GM21619 (cell line): ENCODE measurements around the gene CDHR4.
"Not testable (repeated sequence)": the region's sequence is repeated elsewhere in the genome, so short reads cannot be mapped to it uniquely, and the experiment has no call there.

Experiments used
- ATAC-seq: cut with Tn5 transposase; IDR thresholded peaks from one replicate; pipeline ENCODE4 v1.9.1; 2021; ENCODE audit not compliant: unreplicated experiment

Gene CDHR4

DNA sequence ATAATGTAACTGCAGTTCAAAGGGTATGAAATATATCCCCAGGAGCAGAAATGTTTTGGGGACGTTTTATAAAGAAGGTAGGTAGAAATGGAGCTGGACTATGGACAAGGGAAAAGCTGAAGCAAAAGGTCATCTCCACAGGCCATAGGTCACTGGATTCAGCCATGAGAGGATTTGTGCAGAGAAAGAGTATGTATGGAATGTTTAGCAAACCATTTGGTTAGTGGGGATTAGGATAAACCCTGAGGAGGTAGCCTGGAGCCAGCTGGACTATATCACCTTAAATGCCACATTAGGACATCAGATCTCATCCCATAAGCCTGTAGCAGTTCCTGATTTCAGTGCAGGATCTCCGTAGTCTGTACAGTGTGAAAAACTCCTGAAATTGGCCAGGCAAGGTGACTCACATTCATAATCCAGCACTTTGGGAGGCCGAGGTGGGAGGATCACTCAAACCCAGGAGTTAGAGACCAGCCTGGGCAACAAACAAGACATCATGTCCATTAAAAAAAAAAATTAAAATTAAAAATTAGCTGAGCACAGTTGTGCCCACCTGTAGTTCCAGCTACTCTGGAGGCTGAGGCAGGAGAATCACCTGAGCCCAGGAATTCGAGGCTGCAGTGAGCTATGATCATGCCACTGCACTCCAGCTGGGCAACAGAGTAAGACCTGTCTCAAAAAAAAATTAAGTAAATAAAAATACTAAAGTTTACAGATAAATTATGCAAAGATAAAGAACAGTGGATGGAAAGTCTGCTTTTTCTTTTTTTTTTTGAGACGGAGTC, 18.1 kb downstream of the CDHR4 start:
- no peak for ATAC-seq

GRCh38 chr3:49780975-49781365, 18.7 kb downstream of the CDHR4 start:
- not testable (repeated sequence) for ATAC-seq

DNA sequence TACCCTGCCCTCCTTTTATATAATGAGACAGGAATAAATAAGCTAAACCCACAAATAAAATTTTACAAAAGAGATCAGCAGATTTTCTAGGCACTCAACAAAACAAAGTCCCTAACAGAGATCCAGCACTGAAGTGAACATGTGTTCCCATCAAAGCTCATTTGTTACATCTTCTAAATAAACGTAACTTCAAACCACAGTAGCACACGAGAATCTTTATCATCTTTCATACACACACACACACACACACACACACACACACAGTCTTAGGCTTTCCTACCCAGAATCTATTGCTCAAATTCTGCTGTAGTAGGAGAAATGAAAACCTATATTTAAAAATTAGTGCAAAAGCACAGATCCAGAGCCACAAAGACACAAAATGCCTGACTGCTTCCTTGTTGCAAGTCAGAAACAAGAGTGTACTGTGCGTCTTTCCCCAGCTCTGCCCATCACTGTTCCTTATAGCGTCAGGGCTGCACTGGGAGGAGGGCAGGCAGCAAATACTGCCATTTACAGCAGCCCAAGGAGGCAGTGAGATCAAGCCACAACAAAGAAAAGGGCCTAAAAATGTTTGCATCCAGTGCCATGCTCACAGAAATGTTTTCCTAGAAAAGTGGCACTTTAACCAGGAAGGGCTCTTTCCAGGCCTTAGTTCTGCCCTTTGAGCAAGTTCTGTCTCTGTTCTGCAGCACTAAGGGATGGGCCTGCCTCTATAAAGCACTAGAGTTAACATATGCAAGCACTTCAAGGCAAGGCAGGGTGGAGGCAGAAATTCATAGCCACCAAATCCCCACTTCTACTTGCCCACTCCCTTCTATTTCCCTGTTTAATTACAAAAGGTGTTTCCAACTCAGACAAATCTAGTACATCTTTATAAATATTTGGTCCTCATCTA, 19.3 kb downstream of the CDHR4 start:
- no peak for ATAC-seq

DNA sequence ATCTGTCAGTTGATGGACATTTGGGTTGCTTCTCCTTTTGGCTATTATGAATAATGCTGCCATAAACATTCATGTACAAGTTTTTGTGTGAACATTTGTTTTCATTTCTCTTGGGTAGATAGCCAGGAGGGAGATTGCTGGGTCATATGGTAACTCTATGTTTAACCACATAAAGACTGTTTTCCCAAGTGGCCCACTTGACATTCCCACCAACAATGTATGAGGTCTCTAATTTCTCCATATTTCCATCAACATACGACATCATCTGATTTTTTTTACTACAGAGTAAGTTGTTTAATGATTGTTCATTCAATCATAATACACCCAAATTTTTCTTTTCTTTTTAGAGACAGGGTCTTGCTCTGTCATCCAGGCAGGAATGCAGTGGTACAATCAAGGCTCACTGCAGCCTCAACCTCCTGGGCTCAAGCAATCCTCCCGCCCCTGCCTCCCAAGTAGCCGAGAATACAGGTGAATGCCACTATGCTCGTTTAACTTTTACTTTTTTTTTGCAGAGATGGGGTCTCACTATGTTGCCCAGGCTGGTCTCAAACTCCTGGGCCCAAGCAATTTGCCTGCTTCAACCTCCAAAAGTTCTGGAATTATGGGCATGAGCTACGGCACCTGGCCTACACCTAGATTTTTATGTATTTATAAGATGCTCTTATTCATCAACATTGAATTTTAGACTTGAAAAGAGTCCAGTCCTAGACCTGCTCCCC, 20.2 kb downstream of the CDHR4 start:
- no peak for ATAC-seq

DNA sequence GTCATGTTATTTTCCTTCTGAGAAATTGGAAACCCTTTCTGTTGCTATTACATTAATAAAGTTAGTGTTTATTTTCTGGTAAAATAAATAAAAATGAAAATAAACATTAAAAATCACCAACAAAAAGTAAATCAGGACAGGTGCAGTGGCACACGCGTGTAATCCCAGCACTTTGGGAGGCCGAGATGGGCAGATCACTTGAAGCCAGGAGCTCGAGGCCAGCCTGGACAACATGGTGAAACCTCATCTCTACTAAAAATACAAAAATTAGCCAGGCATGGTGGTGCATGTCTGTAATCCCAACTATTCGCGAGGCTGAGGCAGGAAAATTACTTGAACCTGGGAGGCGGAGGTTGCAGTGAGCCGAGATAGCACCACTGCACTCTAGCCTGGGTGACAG, 23.6 kb downstream of the CDHR4 start:
- ATAC-seq: not testable (repeated sequence)

GRCh38 chr3:49775538-49775937, 24.1 kb downstream of the CDHR4 start:
- no peak for ATAC-seq

GRCh38 chr3:49772703-49773102, 27.0 kb downstream of the CDHR4 start:
- ATAC-seq: no peak

DNA sequence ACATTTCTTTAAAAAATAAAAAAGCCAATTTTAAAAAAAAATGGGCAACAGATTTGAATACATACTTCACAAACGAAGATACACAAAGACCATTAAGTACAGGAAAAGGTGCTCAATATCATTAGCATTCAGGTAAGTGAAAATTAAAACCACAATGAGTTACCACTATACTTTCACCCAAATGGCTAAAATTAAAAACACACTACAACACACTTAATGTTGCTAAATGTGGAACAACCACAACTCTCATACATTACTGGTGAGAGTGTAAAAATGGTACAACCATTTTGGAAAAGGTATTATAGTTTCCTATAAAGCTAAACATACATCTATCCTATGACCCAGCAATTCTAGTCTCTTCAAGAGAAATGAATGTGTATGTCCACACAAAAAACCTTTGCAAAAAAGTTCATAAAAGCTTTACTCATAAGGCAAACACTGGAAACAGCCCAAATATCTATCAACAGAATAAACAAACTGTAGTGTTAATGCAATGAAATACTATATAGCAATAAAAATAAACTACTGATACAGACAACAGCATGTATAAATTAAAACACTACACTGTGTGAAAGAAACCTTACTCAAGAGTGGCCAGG, 28.2 kb downstream of the CDHR4 start:
- ATAC-seq: no peak

GRCh38 chr3:49769926-49770325, 29.7 kb downstream of the CDHR4 start:
- ATAC-seq: no peak

DNA sequence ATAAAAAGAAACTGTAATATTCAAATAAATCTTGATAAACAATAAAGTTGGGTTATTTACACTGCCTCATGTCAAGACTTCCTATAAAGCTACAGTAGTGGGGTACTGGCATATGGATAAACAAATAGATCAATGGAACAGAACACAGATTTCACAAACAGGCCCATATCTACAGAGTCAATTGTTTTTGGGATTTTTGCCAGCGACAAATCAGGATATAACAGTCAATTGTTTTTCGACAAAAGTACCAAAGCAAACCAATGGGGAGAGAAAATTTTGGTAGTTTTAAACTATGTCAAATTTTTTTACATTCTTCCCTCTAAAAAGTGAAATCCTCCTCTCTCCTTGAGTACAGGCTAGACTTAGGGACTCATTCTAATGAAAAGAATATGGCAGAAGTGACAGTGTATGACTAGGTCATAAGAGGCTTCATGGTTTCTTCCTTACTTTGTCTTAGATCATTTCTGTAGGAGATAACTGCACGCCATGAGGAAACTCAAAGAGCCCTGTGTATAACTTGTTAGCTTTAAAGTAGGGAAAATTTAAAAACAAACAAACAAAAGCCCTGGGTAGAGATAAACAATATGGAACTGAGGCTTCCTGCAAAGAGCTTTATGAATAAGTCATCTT, 30.3 kb downstream of the CDHR4 start:
- ATAC-seq: no peak

DNA sequence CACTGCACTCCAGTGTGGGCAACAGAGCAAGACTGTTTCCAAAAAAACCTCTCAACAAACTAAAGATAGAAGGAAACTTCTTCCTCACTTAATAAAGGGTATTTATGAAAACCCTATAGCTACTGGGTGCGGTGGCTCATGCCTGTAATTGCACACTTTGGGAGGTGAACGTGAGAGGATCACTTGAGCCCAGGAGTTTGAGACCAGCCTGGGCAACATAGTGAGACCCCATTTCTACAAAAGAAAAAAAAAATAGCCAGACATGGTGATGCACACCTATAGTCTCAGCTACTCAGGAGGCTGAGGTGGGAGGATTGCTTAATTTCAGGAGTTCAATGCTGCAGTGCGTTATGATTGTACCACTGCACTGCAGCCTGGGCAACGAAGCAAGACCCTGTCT, 35.7 kb downstream of the CDHR4 start:
- no peak for ATAC-seq

- no peak for ATAC-seq
These were observed 38.0 kb downstream of the CDHR4 start for GRCh38 chr3:49761661-49762060.

DNA sequence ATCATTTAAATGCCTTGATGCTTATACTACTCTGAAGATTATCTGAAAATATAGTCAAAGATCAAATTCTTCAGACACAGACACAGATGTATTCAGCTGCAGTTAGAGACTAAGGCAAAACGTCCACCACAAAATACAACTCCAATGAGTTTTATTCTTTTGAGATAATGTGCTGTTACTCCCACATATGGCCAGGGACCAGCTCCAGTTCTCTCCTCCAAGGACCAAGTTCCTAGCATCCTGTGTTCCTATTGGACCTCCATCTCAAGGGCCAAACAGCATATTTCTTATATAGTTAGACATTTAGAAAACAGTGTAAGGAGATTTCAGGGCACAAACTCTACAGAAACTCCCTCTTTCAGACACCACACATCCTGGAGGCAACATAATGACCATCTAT, 40.4 kb downstream of the CDHR4 start:
- ATAC-seq: no peak

DNA sequence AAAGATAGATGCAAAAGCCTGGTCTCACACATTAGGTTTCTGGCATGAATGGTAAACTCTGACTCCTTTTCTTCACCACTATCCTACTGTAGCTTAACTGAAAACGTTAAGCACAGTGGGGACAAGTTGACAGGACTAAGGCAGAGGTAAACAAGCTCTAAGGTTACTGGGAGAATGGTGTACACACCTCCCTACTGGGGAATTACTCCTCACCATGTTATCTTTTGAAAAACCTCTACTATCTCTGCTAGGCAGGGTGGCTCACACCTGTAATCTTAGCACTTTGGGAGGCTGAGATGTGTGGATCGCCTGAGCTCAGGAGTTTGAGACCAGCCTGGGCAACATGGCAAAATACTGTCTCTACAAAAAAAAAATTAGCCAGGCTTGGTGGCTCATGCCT, 42.5 kb downstream of the CDHR4 start:
- ATAC-seq: no peak

- ATAC-seq: no peak
These were observed 43.6 kb downstream of the CDHR4 start for GRCh38 chr3:49756036-49756435.

- ATAC-seq: no peak
These were observed 45.1 kb downstream of the CDHR4 start for GRCh38 chr3:49754536-49754935.

DNA sequence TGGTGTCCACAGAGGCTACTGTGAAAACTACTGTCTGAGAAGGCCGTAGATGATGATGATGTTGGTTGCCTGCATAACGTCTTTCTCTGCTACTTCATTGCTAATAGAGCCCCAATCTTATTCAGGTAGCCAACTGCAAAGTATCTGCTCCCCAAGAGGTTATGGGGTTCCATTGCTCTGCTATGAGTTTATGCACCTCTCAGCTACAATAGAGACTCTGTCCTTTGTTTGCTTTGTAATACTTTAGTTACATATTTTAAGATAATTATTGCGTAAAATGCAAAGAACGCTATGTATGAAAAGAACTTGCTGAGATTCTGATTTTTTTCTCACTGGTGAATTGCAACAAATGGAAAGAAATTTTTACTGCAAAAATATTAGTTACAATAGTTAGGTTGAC, 48.2 kb downstream of the CDHR4 start:
- no peak for ATAC-seq

DNA sequence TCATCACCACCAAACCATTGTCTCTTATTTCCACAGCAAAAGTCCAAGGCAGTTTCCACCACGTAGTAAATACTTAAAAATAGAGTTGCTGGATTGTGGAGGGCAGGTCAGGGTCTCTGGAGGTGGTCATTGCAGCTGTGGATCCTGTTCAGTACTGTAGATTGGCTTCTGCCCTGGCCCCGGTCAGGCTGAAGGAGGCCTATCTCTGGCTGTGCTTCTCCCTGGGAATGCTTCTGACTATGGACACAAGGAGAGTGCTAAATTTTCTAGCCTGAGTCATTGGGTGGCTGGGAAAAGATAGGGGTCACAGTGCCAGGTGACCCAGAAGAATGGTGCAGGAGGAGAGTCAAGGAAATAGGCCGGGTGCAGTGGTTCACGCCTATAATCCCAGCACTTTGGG, 49.6 kb downstream of the CDHR4 start:
- ATAC-seq: no peak

DNA sequence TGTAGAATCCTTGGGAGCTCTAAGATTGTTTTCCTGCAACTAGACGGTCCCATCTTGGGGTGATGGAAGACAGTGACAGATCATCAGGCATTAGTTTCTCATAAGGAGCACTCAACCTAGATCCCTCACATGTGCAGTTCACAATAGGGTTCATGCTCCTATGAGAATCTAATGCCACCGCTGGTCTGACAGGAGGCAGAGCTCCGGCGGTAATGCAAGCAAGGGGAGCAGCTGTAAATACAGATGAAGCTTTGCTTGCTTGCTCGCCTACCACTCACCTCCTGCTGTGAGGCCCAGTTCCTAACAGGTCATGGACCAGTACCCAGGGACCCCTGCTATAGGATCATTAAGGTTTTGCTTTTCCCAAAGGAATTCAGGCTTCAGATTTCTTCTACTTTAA, 50.8 kb downstream of the CDHR4 start:
- not testable (repeated sequence) for ATAC-seq

GRCh38 chr3:49747792-49748480, 51.7 kb downstream of the CDHR4 start:
- no peak for ATAC-seq
